HEK293 (cell line): ENCODE measurements around the gene AGO4.
A peak's percentile ranks its signal among the peaks of the same experiment; 100 is the strongest.

ENCODE experiments used
- CTCF ChIA-PET: fragments of 350-600 bp; formaldehyde crosslinking; extraction: SDS; loops from one replicate; lab custom pipeline; 2021; ENCODE audit warnings: antibody characterized with exemption; lab: Yijun Ruan, JAX
- POLR2A ChIA-PET: fragments of 300-600 bp; formaldehyde crosslinking; extraction: SDS; loops from one replicate; lab custom pipeline; 2020; ENCODE audit warnings: antibody characterized with exemption, inconsistent platforms; lab: Yijun Ruan, JAX
- H3K27ac ChIP-seq: fragments of 200-500 bp; sonication (Bioruptor generic); 2 replicates; pipeline ENCODE4 v1.5.1; 2014; ENCODE audit warnings: low read depth, low read length, control low read depth, inconsistent platforms; ENCODE audit errors: extremely low read depth
- H3K36me3 ChIP-seq, 2 experiments: fragments of 200-500 bp in 1 of 2; sonication (Bioruptor generic) in 1 of 2; 1 replicate in 1 of 2; 2 replicates in 1 of 2; pipeline ENCODE4 v1.5.1; 2014 to 2017; ENCODE audit warnings: inconsistent platforms in 2 of 2, low read length in 2 of 2; ENCODE audit not compliant: control insufficient read depth in 2 of 2, insufficient read depth in 1 of 2
- H3K4me1 ChIP-seq: fragments of 200-500 bp; sonication (Bioruptor generic); 2 replicates; pipeline ENCODE4 v1.5.1; 2014; ENCODE audit warnings: mild to moderate bottlenecking, low read length, inconsistent platforms; ENCODE audit not compliant: control insufficient read depth, insufficient read depth
- H3K4me3 ChIP-seq: 2 replicates; pipeline ENCODE4 v1.5.1; 2011; ENCODE audit warnings: low read depth, mild to moderate bottlenecking, control low read depth, low read length, moderate library complexity
- H3K9me3 ChIP-seq: fragments of 200-500 bp; sonication (Bioruptor generic); 2 replicates; pipeline ENCODE4 v1.5.1; 2014; ENCODE audit warnings: low read depth, low read length, inconsistent platforms; ENCODE audit not compliant: control insufficient read depth, insufficient read depth
- BCL11A ChIP-seq: fragments of 450-650 bp; formaldehyde crosslinking; IDR thresholded peaks from 2 replicates; pipeline ENCODE4 v1.5.1; 2016; ENCODE audit warnings: low read depth, missing biosample characterization, missing genetic modification characterization
- FEZF1 ChIP-seq: fragments of 450-650 bp; formaldehyde crosslinking; IDR thresholded peaks from 2 replicates; pipeline ENCODE4 v1.5.1; 2016; ENCODE audit warnings: missing biosample characterization, missing genetic modification characterization
- IKZF3 ChIP-seq: fragments of 450-650 bp; IDR thresholded peaks from 2 replicates; pipeline ENCODE4 v1.5.0; 2018; ENCODE audit warnings: missing biosample characterization, mild to moderate bottlenecking, missing genetic modification characterization, moderate library complexity
- OSR2 ChIP-seq: fragments of 450-650 bp; formaldehyde crosslinking; IDR thresholded peaks from 2 replicates; pipeline ENCODE4 v1.5.1; 2016; ENCODE audit warnings: missing biosample characterization, missing genetic modification characterization
- PRDM1 ChIP-seq: fragments of 450-650 bp; formaldehyde crosslinking; IDR thresholded peaks from 2 replicates; pipeline ENCODE4; 2016; ENCODE audit warnings: missing biosample characterization, missing genetic modification characterization
- ZBTB17 ChIP-seq: fragments of 450-650 bp; formaldehyde crosslinking; IDR thresholded peaks from 2 replicates; pipeline ENCODE4 v1.5.1; 2016; ENCODE audit warnings: missing biosample characterization, missing genetic modification characterization
- ZBTB20 ChIP-seq: fragments of 450-650 bp; formaldehyde crosslinking; IDR thresholded peaks from 2 replicates; pipeline ENCODE4 v1.5.1; 2016; ENCODE audit warnings: missing biosample characterization, missing genetic modification characterization
- ZBTB7A ChIP-seq: fragments of 450-650 bp; formaldehyde crosslinking; IDR thresholded peaks from 2 replicates; pipeline ENCODE4 v1.5.1; 2016; ENCODE audit warnings: low read depth, missing biosample characterization, missing genetic modification characterization
- ZBTB8A ChIP-seq: fragments of 450-650 bp; formaldehyde crosslinking; IDR thresholded peaks from 2 replicates; pipeline ENCODE4 v1.5.1; 2016; ENCODE audit warnings: missing biosample characterization, missing genetic modification characterization
- ZEB2 ChIP-seq: fragments of 450-650 bp; formaldehyde crosslinking; IDR thresholded peaks from 2 replicates; pipeline ENCODE4 v1.5.1; 2016; ENCODE audit warnings: missing biosample characterization, missing genetic modification characterization
- ZNF248 ChIP-seq: fragments of 450-650 bp; formaldehyde crosslinking; IDR thresholded peaks from 2 replicates; pipeline ENCODE4 v1.5.1; 2017; ENCODE audit warnings: missing biosample characterization, missing genetic modification characterization
- ZNF366 ChIP-seq: fragments of 450-650 bp; formaldehyde crosslinking; conservative IDR thresholded peaks from 2 replicates; pipeline ENCODE4 v1.5.1; 2016; ENCODE audit warnings: missing biosample characterization, missing genetic modification characterization
- ZNF600 ChIP-seq: fragments of 450-650 bp; formaldehyde crosslinking; IDR thresholded peaks from 2 replicates; pipeline ENCODE4 v1.5.1; 2016; ENCODE audit warnings: missing biosample characterization, missing genetic modification characterization
- ZNF701 ChIP-seq: fragments of 450-650 bp; formaldehyde crosslinking; IDR thresholded peaks from 2 replicates; pipeline ENCODE4 v1.5.1; 2016; ENCODE audit warnings: missing biosample characterization, missing genetic modification characterization
- ZXDB ChIP-seq: fragments of 450-650 bp; formaldehyde crosslinking; IDR thresholded peaks from 2 replicates; pipeline ENCODE4 v1.5.1; 2016; ENCODE audit warnings: missing biosample characterization, missing genetic modification characterization
- TF ChIP-seq, protein P1 (sequence below): fragments of 450-650 bp; formaldehyde crosslinking; IDR thresholded peaks from 2 replicates; pipeline ENCODE4 v1.5.1; 2016; ENCODE audit warnings: missing biosample characterization, missing genetic modification characterization, low read depth
- TF ChIP-seq, protein P2 (sequence below): fragments of 450-650 bp; formaldehyde crosslinking; IDR thresholded peaks from 2 replicates; pipeline ENCODE4 v1.5.1; 2017; ENCODE audit warnings: missing biosample characterization, missing genetic modification characterization
- TF ChIP-seq, protein P3 (sequence below): fragments of 450-650 bp; formaldehyde crosslinking; IDR thresholded peaks from 2 replicates; pipeline ENCODE4 v1.5.1; 2016; ENCODE audit warnings: missing biosample characterization, missing genetic modification characterization
- TF ChIP-seq, protein P4 (sequence below): fragments of 450-650 bp; formaldehyde crosslinking; IDR thresholded peaks from 2 replicates; pipeline ENCODE4 v1.5.1; 2016; ENCODE audit warnings: missing biosample characterization, missing genetic modification characterization

Gene AGO4

DNA sequence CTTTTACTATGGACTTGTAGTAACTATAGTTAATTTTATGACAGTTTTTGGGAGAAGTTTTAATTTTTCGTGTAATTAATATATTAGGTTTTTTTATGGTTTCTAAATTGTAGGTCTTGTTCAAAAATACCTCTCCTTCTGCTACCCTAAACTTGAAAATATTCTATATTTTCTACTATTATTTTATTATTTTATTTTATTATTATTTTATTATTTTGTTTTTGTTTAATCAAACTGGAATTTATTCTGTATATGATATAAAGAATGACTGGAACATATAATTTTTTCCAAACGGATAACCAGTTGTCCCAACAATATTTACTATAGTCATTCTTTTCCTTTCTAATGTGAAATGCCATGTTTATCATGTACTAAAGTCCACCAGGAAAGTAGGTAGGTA, 17.1 kb upstream of the AGO4 start (continued):
- TF ChIP-seq, protein P1, sequence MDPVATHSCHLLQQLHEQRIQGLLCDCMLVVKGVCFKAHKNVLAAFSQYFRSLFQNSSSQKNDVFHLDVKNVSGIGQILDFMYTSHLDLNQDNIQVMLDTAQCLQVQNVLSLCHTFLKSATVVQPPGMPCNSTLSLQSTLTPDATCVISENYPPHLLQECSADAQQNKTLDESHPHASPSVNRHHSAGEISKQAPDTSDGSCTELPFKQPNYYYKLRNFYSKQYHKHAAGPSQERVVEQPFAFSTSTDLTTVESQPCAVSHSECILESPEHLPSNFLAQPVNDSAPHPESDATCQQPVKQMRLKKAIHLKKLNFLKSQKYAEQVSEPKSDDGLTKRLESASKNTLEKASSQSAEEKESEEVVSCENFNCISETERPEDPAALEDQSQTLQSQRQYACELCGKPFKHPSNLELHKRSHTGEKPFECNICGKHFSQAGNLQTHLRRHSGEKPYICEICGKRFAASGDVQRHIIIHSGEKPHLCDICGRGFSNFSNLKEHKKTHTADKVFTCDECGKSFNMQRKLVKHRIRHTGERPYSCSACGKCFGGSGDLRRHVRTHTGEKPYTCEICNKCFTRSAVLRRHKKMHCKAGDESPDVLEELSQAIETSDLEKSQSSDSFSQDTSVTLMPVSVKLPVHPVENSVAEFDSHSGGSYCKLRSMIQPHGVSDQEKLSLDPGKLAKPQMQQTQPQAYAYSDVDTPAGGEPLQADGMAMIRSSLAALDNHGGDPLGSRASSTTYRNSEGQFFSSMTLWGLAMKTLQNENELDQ (tag by site-specific recombination): no peak
- TF ChIP-seq ZBTB20: no peak
- no peak for TF ChIP-seq ZBTB8A (tag by site-specific recombination)

DNA sequence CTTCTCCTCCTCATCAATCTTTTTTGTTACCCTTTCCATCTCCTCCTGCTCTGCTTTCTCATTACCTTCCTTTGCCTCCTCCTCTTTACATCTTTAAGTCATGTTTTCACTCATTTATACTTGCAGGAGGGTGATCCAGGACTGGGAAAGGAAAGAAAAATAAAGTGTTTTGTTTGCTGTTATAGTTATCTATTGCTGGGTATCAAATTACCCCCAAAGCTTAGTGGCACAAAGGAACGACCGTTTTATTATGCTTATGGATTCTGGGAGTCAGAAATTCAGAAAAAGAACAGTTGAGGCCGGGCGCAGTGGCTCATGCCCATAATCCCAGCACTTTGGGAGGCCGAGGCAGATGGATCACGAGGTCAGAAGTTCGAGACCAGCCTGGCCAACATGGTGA, 12.5 kb upstream of the AGO4 start:
- ChIA-PET CTCF (interaction anchor here (0.7 to 0.8 kb wide), 2 partner anchors 227 to 339 kb away, joined by 4 read pairs; no protein-coding TSS in a partner anchor), POLR2A (no interaction called here)
- TF ChIP-seq ZEB2 (tag by site-specific recombination) (peak; percentile 33; the same call in 1 of the 2 replicates), ZBTB17 (peak; percentile 51; the same call in 1 of the 2 replicates), FEZF1 (peak; percentile 91), ZXDB (peak; percentile 23; the same call in 1 of the 2 replicates), ZNF248 (tag by site-specific recombination) (no peak), IKZF3 (tag by site-specific recombination) (peak; percentile 55; the same call in 1 of the 2 replicates), PRDM1 (tag by site-specific recombination) (0 out of 2 replicates have a peak, but pooled peaks have one; percentile 35), OSR2 (tag by site-specific recombination) (peak; percentile 58), ZBTB7A (tag by site-specific recombination) (no peak), ZNF701 (no peak), ZNF366 (tag by site-specific recombination) (peak; percentile 38), ZNF600 (tag by site-specific recombination) (0 out of 2 replicates have a peak, but pooled peaks have one; percentile 30), BCL11A (tag by site-specific recombination) (peak; percentile 14; the same call in 1 of the 2 replicates)
- TF ChIP-seq, protein P2, sequence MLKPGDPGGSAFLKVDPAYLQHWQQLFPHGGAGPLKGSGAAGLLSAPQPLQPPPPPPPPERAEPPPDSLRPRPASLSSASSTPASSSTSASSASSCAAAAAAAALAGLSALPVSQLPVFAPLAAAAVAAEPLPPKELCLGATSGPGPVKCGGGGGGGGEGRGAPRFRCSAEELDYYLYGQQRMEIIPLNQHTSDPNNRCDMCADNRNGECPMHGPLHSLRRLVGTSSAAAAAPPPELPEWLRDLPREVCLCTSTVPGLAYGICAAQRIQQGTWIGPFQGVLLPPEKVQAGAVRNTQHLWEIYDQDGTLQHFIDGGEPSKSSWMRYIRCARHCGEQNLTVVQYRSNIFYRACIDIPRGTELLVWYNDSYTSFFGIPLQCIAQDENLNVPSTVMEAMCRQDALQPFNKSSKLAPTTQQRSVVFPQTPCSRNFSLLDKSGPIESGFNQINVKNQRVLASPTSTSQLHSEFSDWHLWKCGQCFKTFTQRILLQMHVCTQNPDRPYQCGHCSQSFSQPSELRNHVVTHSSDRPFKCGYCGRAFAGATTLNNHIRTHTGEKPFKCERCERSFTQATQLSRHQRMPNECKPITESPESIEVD: peak; percentile 74
- TF ChIP-seq, protein P3, sequence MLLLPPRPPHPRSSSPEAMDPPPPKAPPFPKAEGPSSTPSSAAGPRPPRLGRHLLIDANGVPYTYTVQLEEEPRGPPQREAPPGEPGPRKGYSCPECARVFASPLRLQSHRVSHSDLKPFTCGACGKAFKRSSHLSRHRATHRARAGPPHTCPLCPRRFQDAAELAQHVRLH (tag by site-specific recombination): peak; percentile 53; the same call in 1 of the 2 replicates
- TF ChIP-seq, protein P4, sequence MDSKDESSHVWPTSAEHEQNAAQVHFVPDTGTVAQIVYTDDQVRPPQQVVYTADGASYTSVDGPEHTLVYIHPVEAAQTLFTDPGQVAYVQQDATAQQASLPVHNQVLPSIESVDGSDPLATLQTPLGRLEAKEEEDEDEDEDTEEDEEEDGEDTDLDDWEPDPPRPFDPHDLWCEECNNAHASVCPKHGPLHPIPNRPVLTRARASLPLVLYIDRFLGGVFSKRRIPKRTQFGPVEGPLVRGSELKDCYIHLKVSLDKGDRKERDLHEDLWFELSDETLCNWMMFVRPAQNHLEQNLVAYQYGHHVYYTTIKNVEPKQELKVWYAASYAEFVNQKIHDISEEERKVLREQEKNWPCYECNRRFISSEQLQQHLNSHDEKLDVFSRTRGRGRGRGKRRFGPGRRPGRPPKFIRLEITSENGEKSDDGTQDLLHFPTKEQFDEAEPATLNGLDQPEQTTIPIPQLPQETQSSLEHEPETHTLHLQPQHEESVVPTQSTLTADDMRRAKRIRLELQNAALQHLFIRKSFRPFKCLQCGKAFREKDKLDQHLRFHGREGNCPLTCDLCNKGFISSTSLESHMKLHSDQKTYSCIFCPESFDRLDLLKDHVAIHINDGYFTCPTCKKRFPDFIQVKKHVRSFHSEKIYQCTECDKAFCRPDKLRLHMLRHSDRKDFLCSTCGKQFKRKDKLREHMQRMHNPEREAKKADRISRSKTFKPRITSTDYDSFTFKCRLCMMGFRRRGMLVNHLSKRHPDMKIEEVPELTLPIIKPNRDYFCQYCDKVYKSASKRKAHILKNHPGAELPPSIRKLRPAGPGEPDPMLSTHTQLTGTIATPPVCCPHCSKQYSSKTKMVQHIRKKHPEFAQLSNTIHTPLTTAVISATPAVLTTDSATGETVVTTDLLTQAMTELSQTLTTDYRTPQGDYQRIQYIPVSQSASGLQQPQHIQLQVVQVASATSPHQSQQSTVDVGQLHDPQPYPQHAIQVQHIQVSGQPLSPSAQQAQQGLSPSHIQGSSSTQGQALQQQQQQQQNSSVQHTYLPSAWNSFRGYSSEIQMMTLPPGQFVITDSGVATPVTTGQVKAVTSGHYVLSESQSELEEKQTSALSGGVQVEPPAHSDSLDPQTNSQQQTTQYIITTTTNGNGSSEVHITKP (tag by site-specific recombination): peak; percentile 15; the same call in 1 of the 2 replicates

More for the DNA sequence above, 12.5 kb upstream of the AGO4 start:
- no peaks in the 10 kb centered on the region for H3K4me1 ChIP-seq
- H3K4me3 ChIP-seq: no peak overlapping the region
- H3K9me3 ChIP-seq: no peaks in the 10 kb centered on the region
- H3K36me3 ChIP-seq: no peaks in the 10 kb centered on the region
- no peak overlapping the region for H3K27ac ChIP-seq
